ENCODE results near the gene SUSD4. TPM values are rescaled to one million over a fixed set of nuclear protein-coding genes. Genes with fewer than 3 reads are reported as not detected.

The SUSD4 gene
- polyA plus RNA-seq, 1 of the 3 experiments (the other 2 are of a cell fraction), result 0.31 TPM

GRCh38 chr1:223326776-223327175 is 37.2 kb downstream of the SUSD4 start:
- no peaks in the 10 kb centered on the region for H3K4me1 ChIP-seq (ENCODE audit: control insufficient read depth in 1 of 2, insufficient read depth in 2 of 2, low read depth in 1 of 2, low read length in 1 of 2)
- no peak overlapping the region for H3K4me3 ChIP-seq (ENCODE audit: low read depth in 2 of 2, low read length in 1 of 2)
- no peak for DNase-seq
- H3K27me3 ChIP-seq (ENCODE audit: insufficient read depth), result no peaks in the 10 kb centered on the region; the same call in 1 of the 2 replicates
- H3K27ac ChIP-seq (ENCODE audit: low read depth in 2 of 2, low read length in 1 of 2), result no peak overlapping the region
- H3K9me3 ChIP-seq, result no peaks in the 10 kb centered on the region
- 72% methylated on average over 1 of the region's 1 CpG for WGBS (ENCODE audit: low lambda C conversion rate)
- no peak overlapping the region for H3K4me2 ChIP-seq
- TF ChIP-seq IRF3 (IDR thresholded peaks at IDR 0.05; ENCODE audit: low read depth, low read length) (no peak), FOSL2 (IDR thresholded peaks at IDR 0.05; ENCODE audit: borderline replicate concordance, low read depth) (no peak), SMC3 (IDR thresholded peaks at IDR 0.05; ENCODE audit: low read depth, low read length) (no peak), GABPA (IDR thresholded peaks at IDR 0.05; ENCODE audit: low read depth) (no peak), CHD2 (IDR thresholded peaks at IDR 0.05; ENCODE audit: low read length, partially characterized antibody) (no peak), FOXJ3 (CRISPR knock-in tag; IDR thresholded peaks at IDR 0.05) (no peak), GATA2 (CRISPR knock-in tag; IDR thresholded peaks at IDR 0.05) (no peak), NRF1 (IDR thresholded peaks at IDR 0.05; ENCODE audit: low read depth, low read length) (no peak), RFX5 (IDR thresholded peaks at IDR 0.05; ENCODE audit: low read length) (no peak), USF1 (IDR thresholded peaks at IDR 0.05; ENCODE audit: borderline replicate concordance, low read depth) (no peak), POLR2AphosphoS5 (IDR thresholded peaks at IDR 0.05; ENCODE audit: low read depth, low read length) (no peak), JUND (IDR thresholded peaks at IDR 0.05) (no peak), TCF12 (IDR thresholded peaks at IDR 0.05) (no peak), TEAD4 (IDR thresholded peaks at IDR 0.05; ENCODE audit: borderline replicate concordance, insufficient read depth) (no peak), RXRA (IDR thresholded peaks at IDR 0.05; ENCODE audit: borderline replicate concordance, low read depth) (no peak), RAD21 (IDR thresholded peaks at IDR 0.05; ENCODE audit: low read length) (no peak), USF2 (IDR thresholded peaks at IDR 0.05; ENCODE audit: borderline replicate concordance, low read depth, low read length) (no peak), MAX (IDR thresholded peaks at IDR 0.05; ENCODE audit: low read depth) (no peak), MEF2A (IDR thresholded peaks at IDR 0.05; ENCODE audit: borderline replicate concordance, low read depth) (no peak), TAF1 (IDR thresholded peaks at IDR 0.05; ENCODE audit: borderline replicate concordance, low read depth, low read length) (no peak)
- H3K9ac ChIP-seq, result no peak overlapping the region
- H2AFZ ChIP-seq (ENCODE audit: low read depth), result no peak overlapping the region
- H3K36me3 ChIP-seq (replicated peaks in 1 of 2; ENCODE audit: control insufficient read depth in 1 of 2, insufficient read depth in 2 of 2, low read length in 1 of 2), result no peaks in the 10 kb centered on the region
- no peaks in the 10 kb centered on the region for H4K20me1 ChIP-seq (ENCODE audit: insufficient read depth)
- POLR2A ChIA-PET, result no interaction called here
- CTCF ChIA-PET, result interaction anchor here (1.2 kb wide), 1 partner anchor 203 kb away, joined by 4 read pairs; no protein-coding TSS in a partner anchor
- no peaks in the 10 kb centered on the region for H3K79me2 ChIP-seq (ENCODE audit: insufficient read depth)
- H3K9me2 ChIP-seq, result no peaks in the 10 kb centered on the region
- H3F3A ChIP-seq (replicated peaks; ENCODE audit: insufficient read depth), result no peaks in the 10 kb centered on the region

All from SK-N-SH (cell line).